Measurements from ENCODE around the gene PGM1.

Gene PGM1

DNA sequence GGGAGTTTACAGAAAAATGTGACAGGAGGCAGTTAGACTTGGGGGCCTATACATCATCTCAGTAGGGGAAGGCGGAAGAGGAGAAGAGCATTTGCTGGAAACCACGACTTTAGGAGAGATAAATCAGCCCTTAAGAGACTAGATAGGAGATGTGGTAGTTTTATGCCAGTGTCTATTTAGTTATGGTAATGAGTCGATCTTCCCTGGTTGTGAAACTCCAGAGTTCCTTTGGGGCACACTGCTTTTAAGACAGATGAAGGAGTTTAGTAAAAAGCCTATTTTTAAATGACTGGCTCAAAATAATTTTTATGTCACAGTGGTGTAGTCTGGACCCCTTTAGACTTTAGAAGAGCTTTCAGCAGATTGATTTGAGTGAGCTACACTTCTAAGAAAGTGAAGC, 7.8 kb downstream of the PGM1 start:
- no peak for DNase-seq (ENCODE audit: low read depth, low spot score)

- DNase-seq (ENCODE audit: low read depth, low spot score) = no peak
Observed at GRCh38 chr1:63601463-63601862, 8.3 kb downstream of the PGM1 start.

- DNase-seq (ENCODE audit: low read depth, low spot score) = no peak
Observed at GRCh38 chr1:63601912-63602311, 8.7 kb downstream of the PGM1 start.

- no peak for DNase-seq (ENCODE audit: low read depth, low spot score)
Observed at GRCh38 chr1:63602629-63603028, 9.4 kb downstream of the PGM1 start.

GRCh38 chr1:63603810-63604209, 10.6 kb downstream of the PGM1 start:
- no peak for DNase-seq (ENCODE audit: low read depth, low spot score)

- no peak for DNase-seq (ENCODE audit: low read depth, low spot score)
Observed at GRCh38 chr1:63607322-63607721, 14.1 kb downstream of the PGM1 start.

DNA sequence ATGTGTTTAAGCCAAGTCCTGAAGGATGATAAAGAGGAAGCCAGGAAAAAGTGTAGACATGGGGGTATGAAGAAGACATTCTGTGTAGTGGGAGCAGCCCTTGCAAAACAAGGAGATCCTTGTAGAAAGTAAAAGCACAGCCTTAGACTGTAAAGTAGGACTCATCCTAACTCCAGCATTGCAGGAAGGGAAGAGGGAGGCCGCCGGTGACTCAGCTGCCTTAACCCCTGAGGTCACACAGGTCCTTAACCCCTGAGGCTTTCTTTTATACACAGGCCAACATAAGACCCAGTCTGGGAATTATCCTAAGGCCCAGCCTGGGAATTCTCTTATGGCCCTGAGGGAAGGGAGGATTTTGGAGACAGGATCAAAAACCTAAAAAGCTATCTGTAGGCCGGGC, 18.0 kb downstream of the PGM1 start:
- no peak for DNase-seq (ENCODE audit: low read depth, low spot score)

- DNase-seq (ENCODE audit: low read depth, low spot score) = no peak
Observed at GRCh38 chr1:63612564-63612963, 19.4 kb downstream of the PGM1 start.

DNA sequence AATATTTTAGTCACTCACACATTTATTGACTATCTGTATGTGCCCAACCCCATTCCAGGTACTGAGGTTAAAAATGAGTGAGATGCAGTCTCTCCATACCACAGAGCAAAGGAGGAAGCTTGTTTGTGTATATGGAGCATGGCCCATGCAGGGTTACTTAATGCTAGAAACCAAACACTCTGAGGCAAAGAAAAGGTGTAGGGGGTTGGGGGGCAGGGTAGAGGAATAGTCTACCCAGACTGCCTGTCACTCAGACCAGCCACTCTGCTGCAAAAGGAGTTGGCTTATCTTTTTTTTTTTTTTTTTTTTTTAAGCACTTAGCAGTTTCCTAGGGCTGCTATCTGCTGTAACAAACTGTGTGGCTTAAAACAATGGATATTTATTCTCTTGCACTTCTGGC, 19.8 kb downstream of the PGM1 start:
- no peak for DNase-seq (ENCODE audit: low read depth, low spot score)

GRCh38 chr1:63615768-63616420, 22.7 kb downstream of the PGM1 start:
- peak; percentile 88 for DNase-seq (ENCODE audit: low read depth, low spot score)

- DNase-seq (ENCODE audit: low read depth, low spot score) = no peak
Observed at GRCh38 chr1:63617450-63617849, 24.2 kb downstream of the PGM1 start.

- no peak for DNase-seq (ENCODE audit: low read depth, low spot score)
Observed at GRCh38 chr1:63618011-63618410, 24.8 kb downstream of the PGM1 start.

GRCh38 chr1:63619558-63619957, 26.3 kb downstream of the PGM1 start:
- no peak for DNase-seq (ENCODE audit: low read depth, low spot score)

DNA sequence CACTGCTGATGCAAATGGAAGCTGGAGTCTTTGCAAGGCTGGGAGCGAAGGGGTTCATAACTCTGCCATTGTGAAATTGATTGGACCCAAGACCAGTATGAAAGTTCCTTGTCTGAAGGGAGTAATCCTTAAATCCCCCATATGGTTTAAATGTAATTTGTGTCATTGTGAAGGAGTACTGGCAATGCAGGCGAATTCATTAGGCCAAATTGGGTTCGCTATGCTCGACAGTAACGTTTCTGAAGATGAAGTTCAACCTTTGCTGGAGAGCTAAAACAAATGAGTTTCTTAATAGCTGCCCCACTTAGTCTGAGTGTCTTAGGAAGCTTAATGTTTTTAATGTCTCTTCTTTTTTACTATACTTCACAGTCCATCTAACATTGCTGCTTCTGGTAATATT, 27.5 kb downstream of the PGM1 start:
- no peak for DNase-seq (ENCODE audit: low read depth, low spot score)

GRCh38 chr1:63621075-63621474, 27.9 kb downstream of the PGM1 start:
- DNase-seq (ENCODE audit: low read depth, low spot score) = no peak

DNA sequence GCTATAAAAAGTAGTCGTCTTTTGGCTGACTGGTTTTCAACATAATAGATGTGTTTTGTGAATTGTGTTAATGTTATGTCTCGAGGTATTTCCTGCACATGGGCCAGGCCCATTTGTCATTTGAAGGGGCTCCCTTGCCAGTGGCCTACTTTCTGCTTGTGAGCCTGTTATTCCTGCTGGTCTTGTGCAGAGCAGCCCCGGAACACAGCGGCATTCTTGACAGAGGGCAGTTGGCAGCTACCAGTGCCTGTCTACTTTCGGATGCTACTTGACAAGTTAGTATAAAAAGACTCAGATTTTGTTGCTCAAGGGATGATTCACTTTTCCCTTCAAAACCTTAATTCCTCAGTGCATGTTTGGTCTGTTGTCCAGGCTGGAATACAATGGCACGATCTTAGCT, 28.5 kb downstream of the PGM1 start:
- peak; percentile 34 for DNase-seq (ENCODE audit: low read depth, low spot score)

- no peak for DNase-seq (ENCODE audit: low read depth, low spot score)
Observed at GRCh38 chr1:63622849-63623566, 29.8 kb downstream of the PGM1 start.

DNA sequence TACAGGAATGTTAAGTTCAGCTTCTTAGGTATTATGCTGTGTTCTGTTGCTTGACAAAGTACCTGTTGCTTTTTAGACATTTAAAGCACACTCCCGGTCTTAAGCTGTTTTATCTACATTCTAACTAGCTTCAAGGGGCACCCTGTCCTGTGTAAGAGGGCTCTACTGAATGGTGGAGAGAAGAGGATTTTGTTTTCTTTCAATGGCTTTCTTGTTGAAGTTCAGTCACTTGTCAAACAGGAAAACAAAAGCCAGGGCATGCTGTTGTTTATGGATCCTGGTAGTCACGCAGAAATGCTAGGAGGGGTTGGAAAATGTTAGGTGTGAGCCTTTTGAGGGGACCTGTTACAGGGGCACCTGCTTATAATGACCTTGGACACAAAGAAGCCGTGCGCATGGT, 30.7 kb downstream of the PGM1 start:
- DNase-seq (ENCODE audit: low read depth, low spot score) = no peak

DNA sequence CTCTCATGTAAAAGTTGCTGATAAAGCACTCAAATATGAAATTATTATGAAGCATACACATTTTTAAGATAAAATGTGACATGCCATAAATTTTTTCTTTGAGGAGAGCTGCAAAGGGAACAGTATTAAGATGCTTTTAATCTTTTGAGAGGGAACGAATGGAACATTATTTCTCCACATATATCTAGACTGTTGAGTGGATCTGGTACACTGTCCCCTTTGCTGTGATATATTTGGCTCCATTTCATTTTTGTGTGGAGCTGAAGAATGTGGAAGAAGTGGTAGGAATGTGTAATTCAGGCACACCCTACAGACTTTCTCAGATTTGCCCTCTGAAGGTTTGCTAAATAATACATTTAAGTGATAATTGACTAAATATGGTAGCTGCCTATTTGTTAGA, 31.7 kb downstream of the PGM1 start:
- DNase-seq (ENCODE audit: low read depth, low spot score) = peak; percentile 53

- DNase-seq (ENCODE audit: low read depth, low spot score) = no peak
Observed at GRCh38 chr1:63626222-63626621, 33.0 kb downstream of the PGM1 start.

DNA sequence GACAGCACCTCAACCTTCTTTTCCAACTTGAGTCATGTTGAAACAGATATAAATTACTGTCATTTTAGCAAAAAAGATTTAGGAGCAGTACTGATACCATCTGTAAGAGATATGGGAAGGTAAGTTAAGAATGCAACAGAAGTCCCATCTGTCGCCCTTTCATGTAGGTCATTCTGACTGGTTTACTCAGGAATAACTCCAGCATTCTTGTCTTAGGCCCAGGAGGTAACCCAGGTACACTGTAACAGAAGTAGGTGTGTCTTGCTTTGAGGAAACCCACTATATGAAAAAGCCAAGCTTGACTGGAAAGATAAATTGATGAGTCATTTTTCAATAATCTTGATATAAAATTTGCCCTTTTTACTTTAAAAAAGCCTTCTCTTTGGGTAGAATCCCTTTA, 35.4 kb downstream of the PGM1 start:
- no peak for DNase-seq (ENCODE audit: low read depth, low spot score)

DNA sequence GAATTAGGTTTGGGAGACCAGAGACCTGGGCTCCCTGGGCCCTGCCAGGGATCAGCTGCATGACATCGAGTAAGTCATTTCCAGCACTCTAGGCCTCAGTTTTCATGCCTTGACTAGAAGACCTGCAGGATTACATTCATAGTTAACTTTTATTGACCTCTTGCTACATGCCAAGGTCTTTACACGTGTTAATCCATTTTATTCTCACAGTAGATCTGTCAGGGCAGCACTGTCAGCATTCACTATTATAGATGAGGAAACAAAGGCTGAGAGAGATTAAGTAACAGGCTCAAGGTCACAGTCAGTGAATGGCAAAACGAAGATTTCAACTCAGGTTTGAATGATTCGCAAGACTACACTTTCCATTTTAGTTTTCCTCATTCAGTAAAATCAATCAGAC, 37.0 kb downstream of the PGM1 start:
- no peak for DNase-seq (ENCODE audit: low read depth, low spot score)

- DNase-seq (ENCODE audit: low read depth, low spot score) = no peak
Observed at GRCh38 chr1:63630666-63631065, 37.5 kb downstream of the PGM1 start.

DNA sequence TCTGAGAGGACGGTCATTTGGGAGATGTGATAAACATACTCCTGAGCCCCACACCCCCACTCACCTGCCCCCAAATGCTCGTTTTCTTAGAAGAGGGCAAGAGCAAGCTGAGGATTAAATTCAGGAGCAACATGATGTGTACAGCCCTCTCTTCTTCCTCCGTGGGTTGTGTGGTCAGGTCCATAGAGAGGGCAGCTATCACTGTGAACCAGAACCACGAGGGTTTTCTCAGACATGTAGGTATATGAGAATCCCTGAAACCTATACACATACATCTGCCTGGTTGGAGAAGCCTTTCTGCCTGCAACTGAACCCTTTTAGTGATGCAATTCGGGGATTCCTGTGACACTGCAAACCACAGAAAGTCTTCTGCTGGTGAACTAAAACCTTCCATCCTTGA, 38.9 kb downstream of the PGM1 start:
- no peak for DNase-seq (ENCODE audit: low read depth, low spot score)

All from astrocyte of the hippocampus (primary cell).